Dendritic cell treated with granulocyte-macrophage colony-stimulating factor and Interleukin-4, amounts not matched to agents 40 ng/mL and 50 ng/mL, for 4 days (primary cell): Measurements from ENCODE around the gene SLC16A8.

Experiments
- H3K27ac Mint-ChIP-seq: one replicate; pipeline ENCODE4 v1.8.0; 2022; ENCODE audit warnings: mild to moderate bottlenecking, mixed read lengths
- H3K27me3 Mint-ChIP-seq: one replicate; pipeline ENCODE4 v1.8.0; 2022; ENCODE audit warnings: mild to moderate bottlenecking, mixed read lengths
- H3K36me3 Mint-ChIP-seq: one replicate; pipeline ENCODE4 v1.8.0; 2022; ENCODE audit warnings: low read depth, mixed read lengths
- H3K4me1 Mint-ChIP-seq: one replicate; pipeline ENCODE4 v1.8.0; 2022; ENCODE audit warnings: low read depth, mixed read lengths
- H3K4me3 Mint-ChIP-seq: one replicate; pipeline ENCODE4 v1.8.0; 2022; ENCODE audit warnings: mild to moderate bottlenecking, moderate library complexity, mixed read lengths
- H3K9me3 Mint-ChIP-seq: one replicate; pipeline ENCODE4 v1.8.0; 2022; ENCODE audit warnings: mixed read lengths
- intact Hi-C: fragments of 100-400 bp; cut with micrococcal nuclease; formaldehyde crosslinking; loops from one replicate; pipeline ENCODE4 v1.15.0; 2022

Gene SLC16A8

DNA sequence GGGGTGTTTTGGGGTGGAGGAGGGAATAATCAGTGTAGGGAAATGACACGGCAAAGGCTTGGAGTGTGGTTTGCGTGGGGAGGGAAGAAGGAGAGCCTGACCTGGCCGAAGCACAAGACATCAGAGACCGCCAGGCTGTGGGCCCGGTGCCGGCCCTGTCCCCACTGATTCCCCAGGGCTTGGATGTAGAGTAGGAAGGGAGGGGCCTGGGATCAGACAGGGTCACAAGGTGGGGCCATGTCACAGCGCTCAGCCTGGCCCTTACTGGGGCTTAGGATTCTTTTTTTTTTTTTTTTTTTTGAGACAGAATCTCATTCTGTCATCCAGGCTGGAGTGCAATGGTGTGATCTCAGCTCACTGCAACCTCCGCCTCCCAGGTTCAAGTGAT lies 17.0 kb downstream of the SLC16A8 start:
- no peak overlapping the region for H3K4me3 Mint-ChIP-seq
- no peaks in the 10 kb centered on the region for H3K9me3 Mint-ChIP-seq
- peaks cover 13% of the 10 kb centered on the region for H3K4me1 Mint-ChIP-seq
- no peaks in the 10 kb centered on the region for H3K27me3 Mint-ChIP-seq
- intact Hi-C loops, result no loop called here
- H3K36me3 Mint-ChIP-seq, result peaks cover 99% of the 10 kb centered on the region
- no peak overlapping the region for H3K27ac Mint-ChIP-seq

DNA sequence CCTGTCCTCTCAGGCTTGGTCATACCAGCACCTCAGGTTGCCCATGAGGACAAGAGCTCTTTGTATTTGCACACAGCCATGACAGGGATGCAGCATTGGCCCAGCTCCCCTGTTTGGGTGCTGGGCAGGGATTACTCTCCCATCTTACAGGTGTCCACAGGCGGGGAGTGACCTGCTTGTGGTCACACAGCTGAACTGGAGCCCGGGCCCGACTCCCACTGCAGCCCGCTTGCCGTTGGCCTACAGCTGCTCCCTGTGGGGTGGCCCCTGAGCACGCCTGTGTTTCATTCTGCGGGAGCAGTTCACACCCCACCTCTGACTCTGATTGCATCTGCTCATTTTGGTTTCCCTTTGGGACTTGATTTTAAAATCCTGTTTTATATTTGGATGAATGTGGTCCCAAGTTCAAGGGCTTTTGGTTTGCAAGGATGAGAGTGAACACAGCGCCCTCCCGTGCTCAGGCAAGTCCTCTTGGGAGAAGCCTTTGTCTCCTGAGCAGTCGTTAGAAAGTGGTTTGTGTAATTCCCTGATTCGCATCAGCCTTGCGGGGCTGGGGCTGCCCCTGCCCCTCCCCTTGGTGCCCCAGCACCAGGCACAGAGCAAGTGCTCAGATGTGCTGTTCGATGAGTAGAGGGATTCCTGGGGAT lies 17.5 kb downstream of the SLC16A8 start:
- no peaks in the 10 kb centered on the region for H3K27me3 Mint-ChIP-seq
- peaks cover 13% of the 10 kb centered on the region for H3K4me1 Mint-ChIP-seq
- H3K27ac Mint-ChIP-seq, result no peak overlapping the region
- no peak overlapping the region for H3K4me3 Mint-ChIP-seq
- H3K36me3 Mint-ChIP-seq, result peaks cover 99% of the 10 kb centered on the region
- intact Hi-C loops, result no loop called here
- H3K9me3 Mint-ChIP-seq, result no peaks in the 10 kb centered on the region

DNA sequence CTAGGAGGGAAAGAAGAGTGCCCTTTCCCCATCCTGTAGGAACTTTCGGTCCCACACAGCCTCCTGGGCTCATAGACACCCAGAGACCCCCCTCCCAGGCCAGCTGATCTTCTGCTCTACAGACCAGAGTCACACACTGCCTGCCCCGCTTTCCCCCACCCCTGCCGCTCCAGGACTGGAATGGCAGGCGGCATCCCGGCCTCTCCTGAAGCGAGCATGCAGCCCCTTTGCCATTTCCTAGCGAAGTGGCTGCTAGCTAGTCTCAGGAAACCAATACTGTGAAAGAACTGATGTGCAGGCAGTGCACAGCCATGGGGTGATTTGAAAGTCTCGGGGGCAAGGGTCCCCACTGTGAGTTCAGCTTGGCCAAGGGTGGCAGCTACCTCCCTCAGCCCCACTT lies 18.4 kb downstream of the SLC16A8 start:
- intact Hi-C loops, result no loop called here
- no peaks in the 10 kb centered on the region for H3K27me3 Mint-ChIP-seq
- H3K27ac Mint-ChIP-seq, result no peak overlapping the region
- no peak overlapping the region for H3K4me3 Mint-ChIP-seq
- peaks cover 13% of the 10 kb centered on the region for H3K4me1 Mint-ChIP-seq
- H3K9me3 Mint-ChIP-seq, result no peaks in the 10 kb centered on the region
- peaks cover 97% of the 10 kb centered on the region for H3K36me3 Mint-ChIP-seq

DNA sequence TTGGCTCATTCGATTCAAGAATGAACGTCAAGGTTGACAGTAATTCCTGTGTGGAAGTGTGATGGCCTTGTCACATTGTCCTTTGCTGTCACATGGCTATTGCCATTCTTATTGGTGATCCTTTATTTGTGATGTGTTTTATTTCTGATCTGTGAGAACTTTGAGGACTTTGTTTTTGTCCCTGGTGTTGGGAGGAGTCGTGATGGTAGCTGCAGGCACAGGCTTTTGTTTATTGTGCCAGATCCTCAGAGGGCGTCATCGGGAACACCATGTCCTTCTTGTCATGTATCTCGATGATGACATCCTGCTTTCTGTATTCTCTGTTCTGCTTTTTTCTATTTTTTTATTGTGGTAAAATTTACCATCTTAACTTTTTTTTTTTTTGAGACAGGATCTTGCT lies 21.2 kb downstream of the SLC16A8 start:
- Mint-ChIP-seq H3K4me3 (no peak overlapping the region), H3K36me3 (peaks cover 90% of the 10 kb centered on the region), H3K9me3 (no peaks in the 10 kb centered on the region), H3K27ac (peak overlapping the region; percentile 73), H3K27me3 (no peaks in the 10 kb centered on the region), H3K4me1 (peaks cover 18% of the 10 kb centered on the region)
- intact Hi-C loops, result no loop called here

DNA sequence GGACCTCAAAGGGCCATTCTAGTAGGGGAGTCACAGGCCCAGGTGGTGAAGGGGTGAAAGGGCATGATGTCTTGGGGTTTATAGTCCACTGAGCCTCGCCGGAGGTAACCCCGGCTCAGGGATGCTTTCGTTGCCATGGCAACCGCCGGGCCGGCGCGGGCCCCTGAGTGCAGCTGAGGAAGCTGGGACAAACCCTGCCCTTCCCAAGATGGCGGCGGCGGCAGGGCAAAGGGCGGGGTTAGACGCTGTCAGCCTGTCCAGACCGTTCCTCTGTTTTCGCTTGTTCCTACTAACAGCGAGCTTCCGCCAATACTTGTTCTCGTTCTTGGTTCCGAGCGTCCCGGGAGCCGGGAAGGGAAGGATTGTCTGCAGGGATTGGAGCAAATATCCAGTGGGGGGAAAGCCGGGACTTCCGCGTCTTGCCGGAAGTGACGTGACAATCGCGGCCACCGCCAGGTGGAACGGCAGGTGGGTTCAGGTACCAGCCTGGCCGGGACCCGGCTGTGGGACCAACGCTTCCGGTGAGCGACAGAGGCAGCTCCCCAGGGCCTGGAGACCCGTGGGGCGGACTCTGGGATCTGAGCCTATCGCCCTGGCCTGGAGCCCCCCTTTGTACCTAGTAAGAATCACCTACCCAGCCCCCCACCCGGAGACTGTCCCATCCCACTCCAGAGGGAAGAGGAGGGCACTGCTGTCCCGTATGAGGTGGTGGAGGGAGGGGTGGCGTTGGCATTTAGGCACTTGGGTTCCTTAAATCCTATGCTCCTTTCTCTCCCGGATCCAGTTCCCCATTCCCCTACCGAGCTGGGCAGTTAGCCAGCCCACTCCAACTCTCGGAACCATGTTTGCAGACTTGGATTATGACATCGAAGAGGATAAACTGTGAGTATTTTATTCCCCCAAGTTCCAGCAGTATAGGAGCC lies 26.8 kb downstream of the SLC16A8 start, which contains the start of gene PICK1:
Gene PICK1, plus strand, starts transcription at position 436 of the 923 bp plus-strand sequence. Its CDS starts 406 bp downstream, at position 842.
- Mint-ChIP-seq H3K36me3 (peaks cover 42% of the 10 kb centered on the region), H3K4me1 (peaks cover 25% of the 10 kb centered on the region), H3K9me3 (no peaks in the 10 kb centered on the region), H3K27me3 (peaks cover 28% of the 10 kb centered on the region), H3K27ac (peak within 1 kb of the TSS; percentile 95), H3K4me3 (peak within 1 kb of the TSS; percentile 84)
- intact Hi-C loops, result loop anchor here (5.0 kb wide), 1 partner anchor 175 kb away; no protein-coding TSS in a partner anchor

DNA sequence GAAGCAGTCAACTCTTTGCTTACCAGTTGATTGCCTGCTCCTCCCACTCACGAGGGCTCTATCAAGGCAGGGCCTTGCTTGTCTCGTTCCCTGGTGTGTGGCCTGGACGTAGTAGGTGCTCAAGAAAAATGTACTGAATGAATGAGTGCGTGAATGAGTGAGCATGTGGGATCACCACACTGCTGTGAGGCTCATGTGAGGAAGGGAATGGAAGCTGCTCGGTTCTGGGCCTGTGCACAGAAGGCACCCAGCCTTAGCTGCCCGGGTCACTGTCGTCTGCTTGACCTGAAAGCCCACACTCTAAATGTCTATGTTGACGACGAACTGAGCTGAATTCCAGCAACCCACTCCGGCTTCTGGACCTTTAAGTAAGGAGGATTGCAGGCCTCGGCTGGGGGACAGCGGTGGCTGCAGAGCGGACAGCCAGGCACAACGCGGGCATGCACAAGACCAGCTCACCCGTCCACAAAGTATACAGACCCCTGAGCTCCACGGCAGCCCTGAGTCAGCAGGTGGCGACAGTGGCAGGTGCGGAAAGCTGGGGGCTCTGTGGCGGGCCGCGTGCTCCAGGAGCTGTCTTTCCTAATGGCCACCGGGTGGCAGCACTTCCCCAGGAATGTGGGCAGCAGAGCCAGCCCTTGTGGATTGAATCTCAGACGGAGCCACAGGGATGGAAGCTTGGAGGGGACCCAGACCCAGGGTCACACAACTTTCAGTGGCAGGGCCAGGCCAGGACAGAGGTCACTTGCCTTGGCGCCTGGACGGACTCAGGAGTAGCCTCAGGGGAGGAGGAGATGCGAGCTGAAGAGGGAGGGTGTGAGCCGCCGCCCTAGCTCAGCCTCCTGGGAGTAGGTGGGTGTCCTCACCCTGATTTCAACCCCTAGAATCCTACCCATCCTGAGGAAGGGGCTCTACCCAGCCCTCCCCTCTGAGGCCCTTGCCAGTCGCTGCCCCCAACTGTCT lies 31.8 kb downstream of the SLC16A8 start:
- Mint-ChIP-seq H3K4me1 (peaks cover 18% of the 10 kb centered on the region), H3K4me3 (no peak overlapping the region), H3K27me3 (peaks cover 62% of the 10 kb centered on the region), H3K27ac (no peak overlapping the region), H3K36me3 (peaks cover 4% of the 10 kb centered on the region), H3K9me3 (no peaks in the 10 kb centered on the region)
- intact Hi-C loops, result loop anchor here (2.0 to 5.0 kb wide), 3 partner anchors 53 to 520 kb away; partner anchors contain the start of gene DMC1

DNA sequence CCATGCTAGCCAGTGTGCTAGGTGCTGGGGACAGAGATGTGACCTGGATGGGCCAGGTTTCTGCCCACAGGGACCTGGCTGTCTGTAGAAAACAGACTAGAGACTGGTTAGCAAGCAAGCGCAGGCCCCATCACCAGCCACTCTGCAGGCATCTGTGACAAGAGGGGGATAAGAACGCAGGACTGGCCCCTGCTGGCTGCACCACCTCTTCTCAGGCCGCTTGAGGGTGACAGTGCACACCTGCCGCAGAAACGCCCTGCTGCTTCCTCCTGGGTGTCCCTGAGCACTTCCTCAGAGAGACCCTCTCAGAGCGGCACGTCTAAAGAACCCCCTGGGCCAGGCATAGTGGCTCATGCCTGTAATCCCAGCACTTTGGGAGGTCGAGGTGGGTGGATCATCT lies 32.7 kb downstream of the SLC16A8 start:
- Mint-ChIP-seq H3K36me3 (no peaks in the 10 kb centered on the region), H3K9me3 (no peaks in the 10 kb centered on the region), H3K4me3 (no peak overlapping the region), H3K27me3 (peaks cover 62% of the 10 kb centered on the region), H3K4me1 (peaks cover 9% of the 10 kb centered on the region), H3K27ac (no peak overlapping the region)
- intact Hi-C loops, result loop anchor here (5.0 kb wide), 2 partner anchors 301 to 521 kb away; partner anchors contain the start of gene DMC1

DNA sequence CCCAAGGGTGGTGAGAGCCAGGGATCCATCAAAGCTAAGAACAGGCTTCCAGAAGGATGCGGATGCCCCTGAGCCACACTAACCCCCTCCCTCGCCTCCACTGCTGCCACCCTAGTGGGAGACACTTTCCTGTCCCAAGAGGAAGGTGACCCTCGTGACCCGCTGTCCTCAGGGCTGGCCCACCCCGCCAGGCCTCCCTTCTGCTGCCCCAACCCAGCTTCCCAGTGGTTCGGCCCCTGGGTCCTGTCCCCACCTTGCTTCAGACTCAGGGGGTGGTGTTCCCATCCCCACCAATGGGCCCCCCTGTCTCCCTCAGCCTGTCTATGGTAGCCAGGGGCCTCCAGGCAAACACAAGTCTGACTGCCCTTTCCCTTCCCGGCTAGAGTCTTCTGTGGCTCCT lies 33.3 kb downstream of the SLC16A8 start:
- Mint-ChIP-seq H3K9me3 (no peaks in the 10 kb centered on the region), H3K4me1 (peaks cover 8% of the 10 kb centered on the region), H3K27me3 (peaks cover 66% of the 10 kb centered on the region), H3K27ac (no peak overlapping the region), H3K4me3 (no peak overlapping the region), H3K36me3 (no peaks in the 10 kb centered on the region)
- intact Hi-C loops, result loop anchor here (5.0 kb wide), 2 partner anchors 302 to 522 kb away; partner anchors contain the start of gene DMC1

DNA sequence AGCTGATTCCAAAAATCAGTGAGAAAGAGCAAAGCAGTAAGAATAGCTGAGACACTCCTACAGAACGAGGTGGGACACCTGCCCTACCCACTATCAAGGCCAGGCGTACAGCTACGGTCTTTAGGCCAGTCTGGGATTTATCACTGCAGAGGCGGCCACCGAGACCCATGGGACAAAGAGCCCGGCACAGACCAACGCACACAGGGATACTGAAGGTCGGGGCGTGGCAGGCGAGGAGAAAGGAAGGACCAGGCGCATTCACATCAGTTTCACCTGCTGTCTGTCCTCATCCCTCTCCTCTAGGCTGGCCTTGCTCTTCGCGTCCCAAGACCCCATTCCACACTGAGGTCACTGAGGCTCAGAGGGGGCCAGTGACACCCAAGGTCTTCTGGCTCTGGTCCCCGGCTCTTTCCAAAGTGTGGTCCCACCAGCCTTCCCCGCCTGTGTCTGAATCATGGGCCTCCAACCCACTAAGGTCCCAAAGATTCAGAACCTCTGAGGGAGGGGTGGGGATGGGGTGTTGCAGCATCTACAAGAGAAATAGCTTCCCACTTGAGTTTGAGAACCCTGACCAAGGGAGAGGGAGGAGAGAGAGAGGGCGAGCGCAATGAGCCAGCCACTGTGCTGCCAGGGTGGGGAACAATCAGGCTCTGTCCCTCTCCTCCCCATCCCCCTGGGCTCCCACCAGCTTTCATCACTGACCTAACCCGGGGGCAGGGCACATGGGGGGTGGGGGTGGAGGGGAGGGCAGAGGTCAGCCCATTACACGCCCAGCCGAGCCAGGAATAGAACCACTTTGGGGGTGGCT lies 34.0 kb downstream of the SLC16A8 start:
- Mint-ChIP-seq H3K9me3 (no peaks in the 10 kb centered on the region), H3K27me3 (peaks cover 59% of the 10 kb centered on the region), H3K4me1 (peaks cover 8% of the 10 kb centered on the region), H3K36me3 (no peaks in the 10 kb centered on the region), H3K4me3 (no peak overlapping the region), H3K27ac (no peak overlapping the region)
- intact Hi-C loops, result loop anchor here (5.0 kb wide), 2 partner anchors 302 to 522 kb away; partner anchors contain the start of gene DMC1

DNA sequence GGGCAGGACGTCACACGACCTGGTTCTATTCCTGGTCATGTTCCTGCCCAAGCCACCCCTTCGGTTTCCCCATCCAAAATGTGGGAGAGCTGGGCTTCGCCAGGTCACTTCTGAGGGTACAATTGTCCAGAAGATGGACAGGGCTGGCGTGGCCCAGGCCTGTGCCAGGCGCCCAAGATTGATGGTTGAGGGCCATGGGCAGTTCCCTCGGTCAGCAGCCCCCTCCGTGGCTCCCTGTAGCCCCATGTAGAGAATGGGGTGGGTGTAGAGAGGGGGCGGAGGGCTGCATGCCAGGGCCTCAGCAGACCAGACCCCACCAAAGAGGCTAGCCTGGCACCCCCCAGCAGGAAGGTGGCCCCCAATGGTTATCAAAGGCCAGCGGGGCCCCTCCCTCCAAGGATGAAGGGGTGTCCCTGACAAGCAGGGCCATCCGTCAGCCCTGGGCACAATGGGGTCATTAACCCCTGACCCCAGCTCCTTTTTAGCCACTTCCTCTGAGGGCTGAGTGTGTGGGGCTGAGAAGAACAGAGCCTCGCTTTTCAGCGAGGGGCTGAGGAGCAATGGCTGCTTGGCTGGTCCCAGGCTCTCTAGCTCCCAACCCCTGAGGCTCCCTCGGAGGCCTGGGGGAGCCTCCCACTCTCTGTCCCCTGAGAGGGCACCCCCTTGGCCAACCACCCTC lies 37.8 kb downstream of the SLC16A8 start:
- intact Hi-C loops, result no loop called here
- H3K4me3 Mint-ChIP-seq, result no peak overlapping the region
- H3K27ac Mint-ChIP-seq, result no peak overlapping the region
- peaks cover 21% of the 10 kb centered on the region for H3K4me1 Mint-ChIP-seq
- no peaks in the 10 kb centered on the region for H3K9me3 Mint-ChIP-seq
- no peaks in the 10 kb centered on the region for H3K36me3 Mint-ChIP-seq
- peaks cover 30% of the 10 kb centered on the region for H3K27me3 Mint-ChIP-seq

DNA sequence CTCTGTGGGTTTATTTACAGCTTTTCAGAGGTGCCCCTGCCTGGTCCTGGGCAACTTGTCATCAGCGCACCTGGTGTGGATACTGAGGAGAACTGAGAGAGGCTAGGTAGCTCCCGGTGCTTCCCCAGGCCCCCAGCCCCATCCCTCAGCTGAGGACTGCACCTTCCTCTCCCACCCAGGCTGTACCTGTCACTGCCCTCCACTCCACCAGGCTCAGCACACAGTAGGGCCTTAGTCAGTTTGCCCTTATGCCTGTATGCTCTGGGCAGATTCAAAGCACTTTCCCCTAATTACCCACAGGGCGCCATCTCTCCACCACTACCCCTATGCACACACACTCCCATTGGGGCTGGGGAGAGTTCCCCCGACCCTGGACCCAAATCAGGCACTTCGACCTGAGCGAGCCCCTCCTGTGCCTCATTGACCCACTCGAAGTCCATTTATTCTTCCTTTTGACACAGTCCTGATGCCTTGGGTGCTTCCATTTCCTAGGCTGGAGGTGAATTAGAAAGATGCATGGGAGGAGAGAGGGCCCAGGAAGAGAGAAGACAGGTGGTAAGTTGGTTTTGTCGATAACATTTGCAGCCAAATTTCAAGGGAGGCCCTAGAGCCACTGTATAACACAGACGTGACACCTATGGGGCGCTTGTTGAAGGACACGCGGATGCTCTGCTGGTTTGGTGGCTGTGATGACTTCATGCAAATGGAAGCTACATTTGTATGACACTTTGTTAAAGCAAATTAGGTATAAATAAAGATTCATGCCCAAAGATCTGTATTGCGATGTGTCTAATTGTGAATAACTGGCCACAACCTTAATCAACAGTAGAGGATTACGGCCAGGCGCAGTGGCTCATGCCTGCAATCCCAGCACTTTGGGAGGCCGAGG lies 40.6 kb downstream of the SLC16A8 start:
- intact Hi-C loops, result no loop called here
- Mint-ChIP-seq H3K27me3 (peaks cover 14% of the 10 kb centered on the region), H3K27ac (no peak overlapping the region), H3K36me3 (no peaks in the 10 kb centered on the region), H3K4me1 (peaks cover 21% of the 10 kb centered on the region), H3K4me3 (no peak overlapping the region), H3K9me3 (no peaks in the 10 kb centered on the region)

DNA sequence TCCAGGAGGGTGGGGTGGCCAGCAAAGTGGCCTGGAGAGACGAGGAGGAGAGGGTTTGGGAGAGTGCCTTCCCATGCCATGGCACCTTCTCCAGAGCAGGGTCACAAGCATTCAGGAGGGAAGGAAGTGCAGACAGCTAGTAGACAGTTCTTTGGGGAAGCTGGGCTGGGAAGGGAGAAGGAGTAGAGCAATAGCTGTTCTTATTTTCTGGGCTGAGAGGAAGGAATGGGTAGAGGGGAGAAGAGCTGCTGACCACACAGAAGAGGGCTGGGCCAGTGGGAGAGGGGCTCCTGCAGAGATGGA lies 41.5 kb downstream of the SLC16A8 start:
- H3K4me3 Mint-ChIP-seq, result peak overlapping the region; percentile 14
- peaks cover 10% of the 10 kb centered on the region for H3K27me3 Mint-ChIP-seq
- no peaks in the 10 kb centered on the region for H3K36me3 Mint-ChIP-seq
- no peaks in the 10 kb centered on the region for H3K9me3 Mint-ChIP-seq
- peak overlapping the region; percentile 40 for H3K27ac Mint-ChIP-seq
- intact Hi-C loops, result no loop called here
- peaks cover 21% of the 10 kb centered on the region for H3K4me1 Mint-ChIP-seq
